ENCODE measurements around the gene SMARCAD1.

DNA sequence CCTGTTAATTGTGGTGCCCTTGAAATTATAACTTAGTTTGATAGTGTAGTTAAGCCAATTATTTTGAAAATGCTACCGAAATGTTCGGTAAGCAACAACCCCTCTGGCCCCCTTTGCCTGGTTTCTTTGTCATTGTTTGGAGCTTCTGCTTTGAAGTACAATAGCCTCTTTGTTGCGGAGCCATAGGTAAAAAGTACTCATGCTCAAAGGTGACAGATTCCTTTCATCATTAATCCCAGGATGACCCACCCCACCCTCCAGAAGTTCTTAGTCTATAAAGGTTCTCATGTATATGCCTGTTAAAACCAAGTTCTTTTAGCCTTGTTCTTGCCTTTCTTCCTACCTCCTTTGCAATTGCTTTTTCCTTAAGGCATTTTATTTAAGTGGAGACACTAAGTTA, 42.4 kb upstream of the SMARCAD1 start:
- TF ChIP-seq, protein P1, sequence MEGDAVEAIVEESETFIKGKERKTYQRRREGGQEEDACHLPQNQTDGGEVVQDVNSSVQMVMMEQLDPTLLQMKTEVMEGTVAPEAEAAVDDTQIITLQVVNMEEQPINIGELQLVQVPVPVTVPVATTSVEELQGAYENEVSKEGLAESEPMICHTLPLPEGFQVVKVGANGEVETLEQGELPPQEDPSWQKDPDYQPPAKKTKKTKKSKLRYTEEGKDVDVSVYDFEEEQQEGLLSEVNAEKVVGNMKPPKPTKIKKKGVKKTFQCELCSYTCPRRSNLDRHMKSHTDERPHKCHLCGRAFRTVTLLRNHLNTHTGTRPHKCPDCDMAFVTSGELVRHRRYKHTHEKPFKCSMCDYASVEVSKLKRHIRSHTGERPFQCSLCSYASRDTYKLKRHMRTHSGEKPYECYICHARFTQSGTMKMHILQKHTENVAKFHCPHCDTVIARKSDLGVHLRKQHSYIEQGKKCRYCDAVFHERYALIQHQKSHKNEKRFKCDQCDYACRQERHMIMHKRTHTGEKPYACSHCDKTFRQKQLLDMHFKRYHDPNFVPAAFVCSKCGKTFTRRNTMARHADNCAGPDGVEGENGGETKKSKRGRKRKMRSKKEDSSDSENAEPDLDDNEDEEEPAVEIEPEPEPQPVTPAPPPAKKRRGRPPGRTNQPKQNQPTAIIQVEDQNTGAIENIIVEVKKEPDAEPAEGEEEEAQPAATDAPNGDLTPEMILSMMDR (IDR thresholded peaks at IDR 0.05), result no peak
- TF ChIP-seq POLR2A (IDR thresholded peaks at IDR 0.05) (no peak), POLR2AphosphoS5 (IDR thresholded peaks at IDR 0.05) (no peak), EP300 (IDR thresholded peaks at IDR 0.05) (no peak)

All from stomach (tissue), 4 donors.